HG02870 (cell line): ENCODE measurements around the gene SPSB2.

Experiments used
- ATAC-seq: cut with Tn5 transposase; IDR thresholded peaks from one replicate; pipeline ENCODE4 v1.9.1; 2021; ENCODE audit warnings: mild to moderate bottlenecking, moderate library complexity; ENCODE audit not compliant: unreplicated experiment

The SPSB2 gene

DNA sequence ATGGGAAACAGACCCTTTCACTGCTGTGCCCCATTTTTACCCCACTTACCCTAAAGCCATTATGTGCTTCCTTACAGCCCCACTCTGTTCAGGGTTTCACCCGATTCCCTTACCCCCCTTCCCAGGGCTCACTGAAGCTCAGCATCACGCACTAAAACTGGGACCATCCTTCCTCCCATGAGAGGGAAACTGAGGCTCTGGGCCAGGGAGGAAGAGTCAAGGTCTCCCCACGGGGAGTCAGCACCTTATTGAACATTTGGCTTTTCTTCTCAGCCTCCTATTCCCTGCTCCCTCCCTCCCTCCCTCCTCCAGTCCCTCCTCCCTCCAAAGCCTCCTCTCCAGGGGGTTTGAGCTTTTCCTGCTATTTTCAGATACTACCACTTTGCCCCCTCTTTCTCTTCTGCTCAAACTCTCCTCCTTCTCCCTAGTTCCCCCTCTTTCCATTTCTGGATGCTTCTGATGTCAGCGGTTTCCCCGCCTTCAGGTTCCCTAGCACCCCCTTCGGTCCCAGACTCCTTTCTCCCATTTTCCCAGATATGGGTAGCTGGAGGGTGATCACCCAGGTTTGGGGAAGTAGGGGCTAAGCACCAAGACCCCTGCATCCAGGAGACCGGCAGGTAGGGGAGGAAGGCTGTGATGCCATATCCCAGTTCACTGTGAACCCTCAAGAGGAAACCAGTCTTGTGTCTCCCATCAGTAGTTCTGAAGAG, 50.5 kb downstream of the SPSB2 start:
- ATAC-seq, result no peak

DNA sequence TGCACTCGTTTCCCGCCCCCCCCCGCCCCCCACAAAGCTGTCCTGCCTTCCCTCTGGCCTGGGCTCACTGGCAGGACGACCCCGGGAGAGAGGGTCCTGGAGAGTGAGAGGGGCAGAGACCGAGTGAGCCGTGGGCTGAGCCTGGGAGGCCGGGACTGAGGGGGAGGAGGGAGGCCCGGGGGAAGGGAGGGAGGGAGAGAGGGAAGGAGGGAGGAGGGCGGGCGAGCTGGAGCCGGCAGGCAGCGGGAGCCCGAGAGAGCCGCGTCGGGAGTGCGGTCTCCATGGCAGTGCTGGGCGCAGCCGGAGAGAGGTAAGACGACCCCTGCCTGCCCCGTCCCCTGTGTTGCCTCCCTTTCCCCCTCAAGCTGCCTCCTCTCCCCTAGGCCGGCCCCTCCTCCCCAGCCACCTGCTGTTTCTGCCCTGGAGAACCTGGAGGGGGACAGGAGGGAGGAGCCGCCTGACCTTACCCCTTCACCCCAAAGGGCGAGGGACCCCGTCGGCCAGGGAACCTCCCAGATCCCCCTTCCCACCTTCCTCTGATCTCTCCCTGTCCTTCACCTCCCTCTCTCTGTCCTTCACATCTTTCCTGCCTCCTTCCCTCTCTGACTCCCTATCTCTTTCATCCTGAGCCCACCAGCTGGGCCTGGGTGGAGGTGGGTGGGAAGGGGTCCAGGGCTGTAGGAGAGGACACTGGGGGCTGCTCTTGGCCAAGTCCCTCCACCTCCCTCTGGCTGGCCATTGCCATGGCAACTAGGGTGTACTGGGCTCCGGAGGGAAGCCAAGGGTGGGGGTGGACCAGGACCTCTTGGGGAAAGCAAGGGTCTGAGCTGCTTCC, 51.3 kb downstream of the SPSB2 start, which contains the start of gene GPR162:
GPR162 (plus strand) TSS at position 231 of the 835 bp plus-strand sequence. CDS start 2,078 bp downstream, outside the sequence.
- ATAC-seq, result no peak
